HEK293T (cell line): ENCODE data around the gene PRAME.

Experiments
- BHLHE40 ChIP-seq: fragments of 450-650 bp; IDR thresholded peaks from 2 replicates; pipeline ENCODE4 v1.6.1; 2016; ENCODE audit warnings: mild to moderate bottlenecking, moderate library complexity, borderline replicate concordance
- ELF4 ChIP-seq: fragments of 450-650 bp; IDR thresholded peaks from 2 replicates; pipeline ENCODE4 v1.6.1; 2017; ENCODE audit warnings: antibody characterized with exemption
- FOXA1 ChIP-seq: fragments of 450-650 bp; IDR thresholded peaks from 2 replicates; pipeline ENCODE4 v1.6.1; 2016; ENCODE audit warnings: mild to moderate bottlenecking
- FOXK2 ChIP-seq: fragments of 450-650 bp; IDR thresholded peaks from 2 replicates; pipeline ENCODE4 v1.6.1; 2016; ENCODE audit warnings: mild to moderate bottlenecking
- PKNOX1 ChIP-seq: fragments of 450-650 bp; IDR thresholded peaks from 2 replicates; pipeline ENCODE4 v1.6.1; 2016
- SP1 ChIP-seq: fragments of 450-650 bp; IDR thresholded peaks from 2 replicates; pipeline ENCODE4 v1.6.1; 2017
- SUZ12 ChIP-seq: fragments of 450-650 bp; IDR thresholded peaks from 2 replicates; pipeline ENCODE4 v1.6.1; 2016; ENCODE audit warnings: mild to moderate bottlenecking
- TARDBP ChIP-seq: fragments of 450-650 bp; IDR thresholded peaks from 2 replicates; pipeline ENCODE4 v1.6.1; 2016
- ZNF384 ChIP-seq: fragments of 450-650 bp; IDR thresholded peaks from 2 replicates; pipeline ENCODE4 v1.6.1; 2016

GRCh38 chr22:22599248-22599647 is 40.2 kb upstream of the PRAME start:
- no peak for TF ChIP-seq ZNF384
- TF ChIP-seq SUZ12 = no peak
- no peak for TF ChIP-seq SP1
- no peak for TF ChIP-seq FOXA1
- TF ChIP-seq TARDBP = no peak
- TF ChIP-seq PKNOX1 = no peak
- no peak for TF ChIP-seq FOXK2
- TF ChIP-seq ELF4 = no peak
- TF ChIP-seq BHLHE40 = no peak
